Cardiac fibroblast (primary cell): ENCODE data around the gene DOCK6.

Experiments
- DNase-seq, 2 donors: peaks; one replicate each; pipeline versions ENCODE4 v3.0.0 to v3.0.0-alpha.2; 2010; ENCODE audit warnings: low read depth in 2 of 2
- H3K4me3 ChIP-seq, 2 donors: replicated peaks in 1 of 2; 1 replicate in 1 of 2; 2 replicates in 1 of 2; pipeline ENCODE4 v1.5.1; 2011; ENCODE audit warnings: low read depth in 2 of 2, low read length in 2 of 2, mild to moderate bottlenecking in 2 of 2, moderate library complexity in 1 of 2
- TF ChIP-seq, protein P1 (sequence below): IDR thresholded peaks from one replicate; pipeline ENCODE4 v1.5.1; 2011; ENCODE audit warnings: low read depth, mild to moderate bottlenecking, low read length, inconsistent platforms

Gene DOCK6

GRCh38 chr19:11155373-11156120 is 106.8 kb downstream of the DOCK6 start, which contains the start of gene SPC24:
Gene SPC24 (minus strand): TSS chr19:11155782. CDS start chr19:11155776, 6 bp downstream.
- DNase-seq: peak; percentile 99

DNA sequence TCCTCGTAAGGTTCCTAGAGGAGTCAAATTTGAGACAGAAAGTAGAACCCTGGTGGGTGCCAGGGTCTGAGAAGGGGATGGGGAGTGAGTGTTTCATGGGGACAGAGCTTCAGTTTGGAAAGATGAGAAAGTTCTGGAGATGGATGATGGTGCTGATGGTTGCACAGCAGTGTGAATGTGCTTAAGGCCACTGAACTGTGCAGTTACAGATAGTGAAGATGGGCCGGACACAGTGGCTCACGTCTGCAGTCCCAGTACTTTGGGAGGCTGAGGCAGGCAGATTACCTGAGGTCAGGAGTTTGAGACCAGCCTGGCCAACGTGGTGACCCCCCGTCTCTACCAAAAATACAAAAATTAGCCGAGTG is 107.7 kb downstream of the DOCK6 start:
- no peak for DNase-seq
- TF ChIP-seq, protein P1, sequence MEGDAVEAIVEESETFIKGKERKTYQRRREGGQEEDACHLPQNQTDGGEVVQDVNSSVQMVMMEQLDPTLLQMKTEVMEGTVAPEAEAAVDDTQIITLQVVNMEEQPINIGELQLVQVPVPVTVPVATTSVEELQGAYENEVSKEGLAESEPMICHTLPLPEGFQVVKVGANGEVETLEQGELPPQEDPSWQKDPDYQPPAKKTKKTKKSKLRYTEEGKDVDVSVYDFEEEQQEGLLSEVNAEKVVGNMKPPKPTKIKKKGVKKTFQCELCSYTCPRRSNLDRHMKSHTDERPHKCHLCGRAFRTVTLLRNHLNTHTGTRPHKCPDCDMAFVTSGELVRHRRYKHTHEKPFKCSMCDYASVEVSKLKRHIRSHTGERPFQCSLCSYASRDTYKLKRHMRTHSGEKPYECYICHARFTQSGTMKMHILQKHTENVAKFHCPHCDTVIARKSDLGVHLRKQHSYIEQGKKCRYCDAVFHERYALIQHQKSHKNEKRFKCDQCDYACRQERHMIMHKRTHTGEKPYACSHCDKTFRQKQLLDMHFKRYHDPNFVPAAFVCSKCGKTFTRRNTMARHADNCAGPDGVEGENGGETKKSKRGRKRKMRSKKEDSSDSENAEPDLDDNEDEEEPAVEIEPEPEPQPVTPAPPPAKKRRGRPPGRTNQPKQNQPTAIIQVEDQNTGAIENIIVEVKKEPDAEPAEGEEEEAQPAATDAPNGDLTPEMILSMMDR: no peak
- peak overlapping the region in 1 of 2 donors; percentile 97 for H3K4me3 ChIP-seq

More at GRCh38 chr19:11155373-11156120, 106.8 kb downstream of the DOCK6 start, which contains the start of gene SPC24:
- H3K4me3 ChIP-seq: peak within 1 kb of the TSS; percentile 70 to 97
- TF ChIP-seq, protein P1: no peak

- no peak overlapping the region for H3K4me3 ChIP-seq
- peak; percentile 83 to 95 for DNase-seq
- TF ChIP-seq, protein P1: no peak
Measured at GRCh38 chr19:11152318-11153062, 109.8 kb downstream of the DOCK6 start.

- no peak overlapping the region for H3K4me3 ChIP-seq
- TF ChIP-seq, protein P1: no peak
- DNase-seq: peak; percentile 29 to 46
Measured at GRCh38 chr19:11151181-11151580, 111.1 kb downstream of the DOCK6 start.
